Mesenchymal stem cell (in vitro differentiated cells and primary cell): Measurements from ENCODE around the gene HOXD11.

Experiments used
- DNase-seq: peaks from one replicate; pipeline ENCODE4 v3.0.0-alpha.2; 2013
- H2AFZ ChIP-seq: one replicate; pipeline ENCODE4 v1.6.1; 2013; ENCODE audit warnings: low read depth, mild to moderate bottlenecking, control low read depth, inconsistent platforms, low read length, moderate library complexity
- H2AK5ac ChIP-seq: 2 replicates; pipeline ENCODE4 v1.6.1; 2013; ENCODE audit warnings: low read length, moderate library complexity, mild to moderate bottlenecking, inconsistent platforms; ENCODE audit not compliant: severe bottlenecking
- H2BK120ac ChIP-seq: one replicate; pipeline ENCODE4 v1.6.1; 2013; ENCODE audit warnings: low read depth, mild to moderate bottlenecking, inconsistent platforms, low read length, moderate library complexity
- H2BK12ac ChIP-seq, 2 experiments: one replicate each; pipeline ENCODE4 v1.6.1; 2013; ENCODE audit warnings: inconsistent platforms in 2 of 2, low read length in 2 of 2, mild to moderate bottlenecking in 2 of 2, moderate library complexity in 2 of 2, control low read depth in 1 of 2
- H2BK15ac ChIP-seq: one replicate; pipeline ENCODE4 v1.6.1; 2013; ENCODE audit warnings: mild to moderate bottlenecking, low read depth, inconsistent platforms; ENCODE audit not compliant: poor library complexity, severe bottlenecking
- H2BK5ac ChIP-seq: 2 replicates; pipeline ENCODE4 v1.6.1; 2013; ENCODE audit warnings: low read depth, mild to moderate bottlenecking, low read length, control low read depth, inconsistent platforms; ENCODE audit not compliant: poor library complexity, severe bottlenecking
- H3K14ac ChIP-seq, 2 experiments: one replicate each; pipeline ENCODE4 v1.6.1; 2013; ENCODE audit warnings: inconsistent platforms in 2 of 2, low read length in 2 of 2, control low read depth in 1 of 2, mild to moderate bottlenecking in 1 of 2, moderate library complexity in 1 of 2
- H3K18ac ChIP-seq, 2 experiments: one replicate each; pipeline ENCODE4 v1.6.1; 2013; ENCODE audit warnings: inconsistent platforms in 2 of 2, low read length in 2 of 2, control low read depth in 1 of 2, low read depth in 1 of 2, mild to moderate bottlenecking in 1 of 2
- H3K23ac ChIP-seq, 2 experiments: one replicate each; pipeline ENCODE4 v1.6.1; 2013; ENCODE audit warnings: inconsistent platforms in 2 of 2, low read length in 2 of 2, mild to moderate bottlenecking in 2 of 2, moderate library complexity in 2 of 2, control low read depth in 1 of 2
- H3K27ac ChIP-seq: 2 replicates; pipeline ENCODE4 v1.5.1; 2013; ENCODE audit warnings: mild to moderate bottlenecking, moderate library complexity, low read length, control low read depth, inconsistent platforms; ENCODE audit not compliant: poor library complexity, severe bottlenecking
- H3K27me3 ChIP-seq, 2 experiments: 2 replicates each; pipeline versions ENCODE4 v1.6.1 to v1.7.0; 2013; ENCODE audit warnings: low read length in 2 of 2, mild to moderate bottlenecking in 2 of 2, moderate library complexity in 2 of 2, control low read depth in 1 of 2, inconsistent platforms in 1 of 2; ENCODE audit not compliant: control insufficient read depth in 1 of 2, insufficient read depth in 1 of 2
- H3K36me3 ChIP-seq, 2 experiments: 2 replicates each; pipeline versions ENCODE4 v1.6.1 to v1.7.0; 2013; ENCODE audit warnings: low read length in 2 of 2, control low read depth in 1 of 2, inconsistent platforms in 1 of 2, low read depth in 1 of 2, mild to moderate bottlenecking in 1 of 2; ENCODE audit not compliant: insufficient read depth in 2 of 2, control insufficient read depth in 1 of 2
- H3K4ac ChIP-seq, 2 experiments: one replicate each; pipeline ENCODE4 v1.6.1; 2013; ENCODE audit warnings: inconsistent platforms in 2 of 2, low read length in 2 of 2, mild to moderate bottlenecking in 2 of 2, moderate library complexity in 2 of 2, control low read depth in 1 of 2, low read depth in 1 of 2
- H3K4me1 ChIP-seq: 2 replicates; pipeline ENCODE4 v1.6.1; 2013; ENCODE audit warnings: low read depth, low read length, control low read depth; ENCODE audit not compliant: control insufficient read depth, insufficient read depth
- H3K4me2 ChIP-seq: 2 replicates; pipeline ENCODE4 v1.6.1; 2013; ENCODE audit warnings: low read length, mild to moderate bottlenecking, inconsistent platforms; ENCODE audit not compliant: poor library complexity, severe bottlenecking
- H3K4me3 ChIP-seq, 2 experiments: 2 replicates each; pipeline versions ENCODE4 v1.5.1 to v1.7.0; 2013; ENCODE audit warnings: low read length in 2 of 2, mild to moderate bottlenecking in 2 of 2, control low read depth in 1 of 2, low read depth in 1 of 2; ENCODE audit not compliant: insufficient read depth in 1 of 2
- H3K79me1 ChIP-seq: replicated peaks from 2 replicates; pipeline ENCODE4 v1.6.1; 2013; ENCODE audit warnings: mild to moderate bottlenecking, control low read depth, low read length, inconsistent platforms; ENCODE audit not compliant: poor library complexity, severe bottlenecking
- H3K9ac ChIP-seq: 2 replicates; pipeline ENCODE4 v1.7.0; 2013; ENCODE audit warnings: mild to moderate bottlenecking, low read length, moderate library complexity
- H3K9me3 ChIP-seq: 2 replicates; pipeline ENCODE4 v1.7.0; 2013; ENCODE audit warnings: mild to moderate bottlenecking, low read length; ENCODE audit not compliant: control insufficient read depth
- H4K8ac ChIP-seq: one replicate; pipeline ENCODE4 v1.6.1; 2013; ENCODE audit warnings: inconsistent platforms, mild to moderate bottlenecking, low read length, moderate library complexity
- H4K91ac ChIP-seq: one replicate; pipeline ENCODE4 v1.6.1; 2013; ENCODE audit warnings: mild to moderate bottlenecking, low read length, inconsistent platforms
- WGBS: methylation state at CpG from one replicate; pipeline ENCODE4 v1.1.7; 2013; ENCODE audit warnings: mixed read lengths; 5-methylcytosine and 5-hydroxymethylcytosine counted together

The HOXD11 gene

DNA sequence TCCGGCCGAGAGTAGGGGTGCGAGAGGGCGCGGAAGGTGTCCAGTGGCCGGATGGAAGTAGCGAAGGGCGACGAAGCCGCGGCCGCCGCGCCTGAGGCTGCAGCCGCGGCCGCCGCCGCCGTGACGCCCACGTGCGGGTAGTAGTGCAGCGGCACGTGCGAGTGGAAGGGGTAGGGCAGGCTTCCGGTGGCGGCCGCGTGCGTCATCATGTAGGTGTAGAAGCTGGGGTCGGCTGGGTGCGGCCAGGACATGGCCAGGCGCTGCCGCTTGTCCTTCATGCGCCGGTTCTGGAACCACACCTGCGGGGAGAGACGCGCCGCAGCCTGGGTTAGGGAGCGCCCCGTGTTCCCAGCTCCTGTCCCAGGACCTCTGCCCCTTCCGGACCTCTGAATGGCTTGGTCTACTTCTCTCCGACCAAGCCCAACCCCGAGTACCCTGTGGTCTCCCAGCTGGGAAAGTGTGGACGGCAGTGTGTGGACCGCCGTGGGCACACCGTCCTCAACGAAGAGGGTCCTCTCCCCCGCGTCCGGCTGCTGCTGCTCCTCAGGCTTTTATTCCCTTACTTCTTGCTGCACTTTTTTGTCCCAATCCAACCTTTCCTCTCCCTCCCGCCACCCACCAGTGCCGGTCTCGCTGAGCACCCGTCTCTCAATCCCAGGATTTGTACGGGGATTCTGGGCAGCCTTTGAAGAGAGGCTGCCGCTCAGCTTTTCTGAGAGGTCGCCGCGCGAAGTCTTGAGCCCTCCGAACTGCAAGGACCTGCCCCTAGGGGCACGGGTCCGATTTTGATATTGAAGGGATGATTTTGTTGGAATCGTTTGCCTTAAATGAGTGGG, 26.3 kb upstream of the HOXD11 start:
- H4K8ac ChIP-seq: no peak overlapping the region
- H3K4me2 ChIP-seq: peak overlapping the region; percentile 63
- no peak overlapping the region for H2AK5ac ChIP-seq
- H3K79me1 ChIP-seq: no peaks in the 10 kb centered on the region
- no peak overlapping the region for H3K27ac ChIP-seq
- H3K4me1 ChIP-seq: peaks cover 27% of the 10 kb centered on the region
- no peak overlapping the region for H3K23ac ChIP-seq
- H2BK12ac ChIP-seq: no peak overlapping the region
- H4K91ac ChIP-seq: no peak overlapping the region
- peaks cover 88 to 95% of the 10 kb centered on the region in 2 experiments for H3K27me3 ChIP-seq
- H2BK15ac ChIP-seq: peak overlapping the region; percentile 13
- peak overlapping the region in 1 of 2 experiments; percentile 37 for H3K4me3 ChIP-seq
- WGBS: 3% methylated on average over 52 of the region's 68 CpGs
- no peak for DNase-seq
- H3K14ac ChIP-seq: no peak overlapping the region
- no peak overlapping the region for H3K18ac ChIP-seq
- peaks cover 0 to 3% of the 10 kb centered on the region in 2 experiments for H3K36me3 ChIP-seq
- H2AFZ ChIP-seq: no peak overlapping the region
- H3K9ac ChIP-seq: no peak overlapping the region
- H3K9me3 ChIP-seq: peaks cover 4% of the 10 kb centered on the region
- no peak overlapping the region for H3K4ac ChIP-seq
- H2BK5ac ChIP-seq: no peak overlapping the region
- no peak overlapping the region for H2BK120ac ChIP-seq

DNA sequence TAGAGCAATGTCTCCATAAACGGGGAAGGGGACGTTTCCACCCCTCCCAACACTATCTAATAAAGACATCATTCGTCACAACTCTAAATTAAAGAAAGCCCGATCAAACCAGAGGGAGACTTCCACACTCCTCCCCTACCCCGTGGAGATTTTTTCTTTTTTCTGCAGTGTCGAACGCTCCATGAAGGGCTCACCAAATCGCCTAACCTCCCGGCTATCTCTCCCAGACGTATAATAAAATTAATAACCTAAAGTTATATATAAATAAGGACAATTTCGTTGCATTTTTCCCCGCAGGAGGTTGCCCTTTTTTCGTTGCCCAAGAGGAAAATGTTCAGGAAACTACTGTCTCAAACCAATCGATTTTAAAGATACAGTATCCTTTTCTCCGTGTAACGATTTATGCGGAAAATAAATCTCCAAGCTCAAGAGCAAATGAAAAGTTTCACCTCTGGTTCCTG, 25.7 kb upstream of the HOXD11 start:
- H3K4ac ChIP-seq: no peak overlapping the region
- H2BK5ac ChIP-seq: no peak overlapping the region
- H3K4me1 ChIP-seq: peaks cover 32% of the 10 kb centered on the region
- no peak overlapping the region for H2AK5ac ChIP-seq
- DNase-seq: no peak
- H2BK15ac ChIP-seq: peak overlapping the region; percentile 48
- no peak overlapping the region for H2AFZ ChIP-seq
- H3K14ac ChIP-seq: no peak overlapping the region
- no peak overlapping the region for H4K91ac ChIP-seq
- H3K27me3 ChIP-seq: peaks cover 88 to 95% of the 10 kb centered on the region in 2 experiments
- H3K23ac ChIP-seq: no peak overlapping the region
- H3K36me3 ChIP-seq: peaks cover 0 to 3% of the 10 kb centered on the region in 2 experiments
- no peaks in the 10 kb centered on the region for H3K79me1 ChIP-seq
- H3K4me2 ChIP-seq: no peak overlapping the region
- H4K8ac ChIP-seq: no peak overlapping the region
- WGBS: 10% methylated on average over 12 of the region's 17 CpGs
- H3K18ac ChIP-seq: no peak overlapping the region
- H3K4me3 ChIP-seq: no peak overlapping the region
- H2BK12ac ChIP-seq: no peak overlapping the region
- no peak overlapping the region for H3K9ac ChIP-seq
- H2BK120ac ChIP-seq: no peak overlapping the region
- H3K9me3 ChIP-seq: peaks cover 3% of the 10 kb centered on the region
- H3K27ac ChIP-seq: no peak overlapping the region

DNA sequence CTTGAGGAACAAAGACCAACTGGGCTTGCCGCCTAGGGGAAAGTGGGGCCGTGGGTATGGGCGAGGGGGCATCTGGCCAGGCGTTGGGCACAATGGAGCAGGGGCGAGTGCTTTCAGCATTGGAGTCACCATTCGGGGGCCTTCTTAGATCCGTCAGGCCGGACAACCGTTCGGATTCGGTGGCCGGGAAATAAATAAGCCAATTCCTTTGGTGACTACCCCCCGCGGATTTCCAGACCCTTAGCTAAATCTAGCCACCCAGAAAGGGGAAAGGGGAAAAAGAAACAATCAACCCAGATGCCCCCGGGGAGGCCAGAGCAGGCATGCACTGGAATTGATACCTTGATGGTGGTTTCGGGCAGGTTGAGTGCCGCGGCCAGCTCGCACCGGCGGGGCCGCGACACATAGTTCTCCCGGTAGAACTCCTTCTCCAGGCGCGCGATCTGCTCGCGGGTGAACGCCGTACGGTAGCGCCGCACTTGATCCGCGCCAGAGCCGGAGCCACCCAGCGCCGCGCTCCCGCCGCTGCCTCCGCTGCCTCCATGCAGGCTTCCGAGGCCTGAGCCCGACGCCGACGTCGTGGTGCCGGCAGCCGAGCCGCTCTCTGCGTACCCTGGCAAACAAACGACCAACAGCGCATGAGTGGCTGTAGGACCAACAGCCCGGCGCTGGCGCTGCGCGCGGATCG, 25.1 kb upstream of the HOXD11 start:
- Histone ChIP-seq H3K14ac (no peak overlapping the region), H3K79me1 (no peaks in the 10 kb centered on the region), H2BK5ac (no peak overlapping the region), H2BK120ac (no peak overlapping the region), H3K4me3 (no peak overlapping the region), H3K27ac (no peak overlapping the region), H3K4me1 (peaks cover 32% of the 10 kb centered on the region), H3K18ac (no peak overlapping the region), H2AK5ac (no peak overlapping the region), H2AFZ (no peak overlapping the region), H4K8ac (peak overlapping the region; percentile 28), H3K9ac (no peak overlapping the region), H3K23ac (peak overlapping the region in 1 of 2 experiments; percentile 52), H3K9me3 (no peaks in the 10 kb centered on the region), H3K36me3 (peaks cover 0 to 3% of the 10 kb centered on the region in 2 experiments), H3K27me3 (peaks cover 88 to 95% of the 10 kb centered on the region in 2 experiments), H4K91ac (no peak overlapping the region), H3K4ac (no peak overlapping the region), H2BK12ac (no peak overlapping the region), H2BK15ac (peak overlapping the region; percentile 48), H3K4me2 (peak overlapping the region; percentile 29)
- 2% methylated on average over 58 of the region's 62 CpGs for WGBS
- no peak for DNase-seq

DNA sequence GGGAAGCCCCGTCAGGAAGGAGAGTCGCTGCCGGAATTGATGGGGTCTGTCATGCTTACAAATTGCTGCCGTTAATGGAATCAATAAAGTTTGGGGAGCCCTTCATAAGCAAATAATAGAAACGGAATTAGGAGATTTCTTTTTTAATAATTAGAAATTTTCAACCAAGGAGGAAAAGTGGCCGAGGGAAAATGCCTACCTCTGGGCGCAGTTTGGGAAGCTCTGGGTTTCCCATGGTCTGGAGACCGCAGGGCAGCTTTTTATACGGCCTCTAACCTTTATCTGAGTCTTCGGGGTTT, 24.6 kb upstream of the HOXD11 start:
- Histone ChIP-seq H4K91ac (no peak overlapping the region), H2BK5ac (no peak overlapping the region), H3K79me1 (no peaks in the 10 kb centered on the region), H2BK120ac (no peak overlapping the region), H3K9me3 (no peaks in the 10 kb centered on the region), H2BK12ac (no peak overlapping the region), H3K14ac (no peak overlapping the region), H3K4me1 (peaks cover 32% of the 10 kb centered on the region), H3K27me3 (peaks cover 91 to 95% of the 10 kb centered on the region in 2 experiments), H3K4ac (no peak overlapping the region), H4K8ac (peak overlapping the region; percentile 28), H3K4me3 (no peak overlapping the region), H3K36me3 (peaks cover 0 to 3% of the 10 kb centered on the region in 2 experiments), H3K4me2 (no peak overlapping the region), H2AFZ (no peak overlapping the region), H3K23ac (no peak overlapping the region), H2BK15ac (no peak overlapping the region), H3K9ac (no peak overlapping the region), H3K27ac (no peak overlapping the region), H3K18ac (no peak overlapping the region), H2AK5ac (no peak overlapping the region)
- no peak for DNase-seq
- WGBS: 2% methylated on average over 8 of the region's 10 CpGs
